NT2/D1 (cell line): Measurements from ENCODE around the gene DPY19L2.
"Not testable (repeated sequence)": the region's sequence is repeated elsewhere in the genome, so short reads cannot be mapped to it uniquely, and the experiment has no call there.

Source experiments
- SUZ12 ChIP-seq: IDR thresholded peaks from 2 replicates; pipeline ENCODE4 v1.6.1; 2011; ENCODE audit not compliant: insufficient read length, insufficient read depth; ENCODE audit errors: extremely low read depth
- YY1 ChIP-seq: IDR thresholded peaks from 2 replicates; pipeline ENCODE4 v1.6.1; 2011; ENCODE audit not compliant: insufficient read length, insufficient read depth
- ZNF274 ChIP-seq: IDR thresholded peaks from 2 replicates; pipeline ENCODE4 v1.6.1; 2011; ENCODE audit warnings: mild to moderate bottlenecking, low read depth, low read length

DNA sequence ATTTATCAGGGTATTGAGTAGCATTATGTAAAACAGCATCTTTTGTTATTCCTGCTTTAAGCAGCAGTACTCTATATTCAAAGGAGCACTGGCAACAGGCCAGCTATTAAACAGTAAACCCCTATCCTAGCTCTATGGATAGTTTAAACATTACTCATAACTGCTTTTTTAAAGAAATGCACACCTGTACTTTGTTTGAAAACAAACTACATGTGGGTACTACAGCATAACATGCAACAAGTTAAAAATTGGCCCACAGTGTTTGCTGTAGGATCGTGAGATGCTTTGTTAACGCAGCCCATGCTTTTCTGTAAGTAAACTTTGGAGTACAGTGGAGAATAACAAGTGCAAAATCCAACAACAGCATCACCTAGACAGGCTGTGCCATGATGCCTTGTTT lies 14.3 kb upstream of the DPY19L2 start:
- TF ChIP-seq SUZ12, YY1, ZNF274: not testable (repeated sequence)
